Left lobe of liver (tissue), 2 donors: Measurements from ENCODE around the gene ZNF431. TPM values are rescaled to one million over a fixed set of nuclear protein-coding genes. Genes with fewer than 3 reads are reported as not detected.
A peak's percentile ranks its signal among the peaks of the same experiment; 100 is the strongest.
"Not testable (repeated sequence)": the region's sequence is repeated elsewhere in the genome, so short reads cannot be mapped to it uniquely, and the experiment has no call there.

Source experiments
- ATAC-seq: fragments of 200-7000 bp; cut with Tn5 transposase; one replicate; pipeline ENCODE4 v1.9.1; 2020; ENCODE audit warnings: mild to moderate bottlenecking, moderate library complexity
- DNase-seq: peaks from one replicate; pipeline ENCODE4 v3.0.0-alpha.2; 2020; ENCODE audit warnings: low spot score
- total RNA-seq: library from RNA; stranded (reverse); gene quantifications from one replicate; pipeline ENCODE4 v1.2.1, GENCODE V29; 2021
- donor health status: DM: no; HTN: no; CAD: no; lungs with moderate emphysema.
- donor health status: DM: no; HTN: yes; CAD: no.

ZNF431 gene
- 0.70 TPM for total RNA-seq

GRCh38 chr19:21141787-21142464, at the start of gene ZNF431:
Gene ZNF431 (plus strand): TSS chr19:21142040. CDS start chr19:21142184, 144 bp downstream.
- DNase-seq (peak; percentile 80), ATAC-seq (peak; percentile 84)

GRCh38 chr19:21092109-21092508, 49.7 kb upstream of the ZNF431 start:
- DNase-seq = no peak
- ATAC-seq = no peak

- ATAC-seq (no peak), DNase-seq (no peak)
Observed at GRCh38 chr19:21094347-21095025, 47.4 kb upstream of the ZNF431 start.

- DNase-seq (no peak), ATAC-seq (no peak)
Observed at GRCh38 chr19:21098291-21098690, 43.5 kb upstream of the ZNF431 start.

- no peak for DNase-seq
- no peak for ATAC-seq
Observed at GRCh38 chr19:21101521-21102242, 40.2 kb upstream of the ZNF431 start.

- ATAC-seq = no peak
Observed at GRCh38 chr19:21109116-21109515, 32.7 kb upstream of the ZNF431 start.

GRCh38 chr19:21110183-21110582, 31.7 kb upstream of the ZNF431 start:
- ATAC-seq (no peak), DNase-seq (no peak)

More at GRCh38 chr19:21109116-21109515, 32.7 kb upstream of the ZNF431 start:
- no peak for DNase-seq

GRCh38 chr19:21115430-21115829, 26.4 kb upstream of the ZNF431 start:
- no peak for DNase-seq
- no peak for ATAC-seq

GRCh38 chr19:21117041-21117907, 24.6 kb upstream of the ZNF431 start:
- ATAC-seq (no peak), DNase-seq (no peak)

- DNase-seq (no peak), ATAC-seq (no peak)
Observed at GRCh38 chr19:21126078-21126477, 15.8 kb upstream of the ZNF431 start.

GRCh38 chr19:21127001-21127400, 14.8 kb upstream of the ZNF431 start:
- no peak for ATAC-seq
- DNase-seq = no peak

GRCh38 chr19:21127898-21128297, 13.9 kb upstream of the ZNF431 start:
- no peak for ATAC-seq
- no peak for DNase-seq

GRCh38 chr19:21128901-21129698, 12.7 kb upstream of the ZNF431 start:
- no peak for ATAC-seq
- no peak for DNase-seq

- no peak for ATAC-seq
- no peak for DNase-seq
Observed at GRCh38 chr19:21130097-21130775, 11.6 kb upstream of the ZNF431 start.

GRCh38 chr19:21133633-21134032, 8.2 kb upstream of the ZNF431 start:
- no peak for ATAC-seq
- no peak for DNase-seq

- no peak for ATAC-seq
- no peak for DNase-seq
Observed at GRCh38 chr19:21134934-21135366, 6.9 kb upstream of the ZNF431 start.

- DNase-seq = no peak
- no peak for ATAC-seq
Observed at GRCh38 chr19:21135433-21135832, 6.4 kb upstream of the ZNF431 start.

- no peak for ATAC-seq
- no peak for DNase-seq
Observed at GRCh38 chr19:21138130-21138529, 3.7 kb upstream of the ZNF431 start.

GRCh38 chr19:21141006-21141405, 834 bp upstream of the ZNF431 start:
- not testable (repeated sequence) for DNase-seq, ATAC-seq
